Immature natural killer cell (primary cell): ENCODE data around the gene UBE2U. TPM values are rescaled to one million over a fixed set of nuclear protein-coding genes. Genes with fewer than 3 reads are reported as not detected.

Experiments
- DNase-seq, 3 donors: peaks; one replicate each; pipeline ENCODE4 v3.0.0; 2022; ENCODE audit warnings: mixed read lengths in 1 of 3
- H3K27ac Mint-ChIP-seq, 6 donors: one replicate each; pipeline ENCODE4 v1.8.0; 2020; ENCODE audit warnings: mixed read lengths in 6 of 6, mild to moderate bottlenecking in 5 of 6, inconsistent platforms in 4 of 6, moderate library complexity in 3 of 6
- H3K27me3 Mint-ChIP-seq, 3 donors: one replicate each; pipeline ENCODE4 v1.8.0; 2020 to 2021; ENCODE audit warnings: low read depth in 3 of 3, mild to moderate bottlenecking in 3 of 3, mixed read lengths in 3 of 3, moderate library complexity in 3 of 3, inconsistent platforms in 1 of 3
- H3K36me3 Mint-ChIP-seq, 3 donors: one replicate each; pipeline ENCODE4 v1.8.0; 2020; ENCODE audit warnings: mixed read lengths in 3 of 3, inconsistent platforms in 2 of 3, mild to moderate bottlenecking in 2 of 3
- H3K4me1 Mint-ChIP-seq, 2 donors: one replicate each; pipeline ENCODE4 v1.8.0; 2020; ENCODE audit warnings: inconsistent platforms in 2 of 2, mild to moderate bottlenecking in 2 of 2, mixed read lengths in 2 of 2, moderate library complexity in 1 of 2
- H3K4me3 Mint-ChIP-seq, 5 donors: one replicate each; pipeline ENCODE4 v1.8.0; 2020; ENCODE audit warnings: mild to moderate bottlenecking in 5 of 5, mixed read lengths in 5 of 5, inconsistent platforms in 3 of 5, moderate library complexity in 3 of 5
- H3K9me3 Mint-ChIP-seq, 6 donors: one replicate each; pipeline ENCODE4 v1.8.0; 2020; ENCODE audit warnings: mild to moderate bottlenecking in 6 of 6, mixed read lengths in 6 of 6, inconsistent platforms in 4 of 6, moderate library complexity in 3 of 6
- polyA plus RNA-seq, 3 donors: library from polyadenylated mRNA; unstranded; fragments of 300-500 nt; fragmentation: Illumina TruSeq; gene quantifications; one replicate each; pipeline ENCODE4 v1.2.3, GENCODE V29; 2021

Gene UBE2U
- polyA plus RNA-seq, 3 donors from 2014 or later = not detected

DNA sequence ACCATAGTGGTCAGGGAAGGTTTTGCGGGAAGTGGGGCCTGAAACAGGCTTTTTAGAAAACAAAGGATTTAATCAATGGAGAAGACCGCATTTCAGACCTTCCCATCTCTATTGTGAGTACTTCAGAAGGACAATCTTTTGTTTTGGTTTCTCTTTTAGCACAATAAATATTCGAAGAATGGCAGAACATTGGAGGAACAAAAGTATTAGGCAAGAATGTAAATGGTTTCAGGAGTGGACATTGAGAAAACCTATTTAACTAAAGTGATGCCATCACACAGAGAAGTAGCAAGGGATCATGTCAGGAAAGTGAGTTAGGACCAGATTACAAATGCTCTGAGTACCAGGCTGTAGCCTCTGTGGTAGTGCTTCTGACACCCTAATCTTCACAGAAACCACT lies 26.8 kb upstream of the UBE2U start:
- no peaks in the 10 kb centered on the region for H3K4me1 Mint-ChIP-seq
- no peak overlapping the region for H3K4me3 Mint-ChIP-seq
- H3K27ac Mint-ChIP-seq = no peak overlapping the region
- no peaks in the 10 kb centered on the region for H3K9me3 Mint-ChIP-seq
- peaks cover 0 to 4% (median 3%) of the 10 kb centered on the region in 3 donors for H3K27me3 Mint-ChIP-seq
- no peak for DNase-seq
- H3K36me3 Mint-ChIP-seq = no peaks in the 10 kb centered on the region

GRCh38 chr1:64179588-64179987 lies 23.8 kb upstream of the UBE2U start:
- peaks cover 0 to 3% (median 0%) of the 10 kb centered on the region in 6 donors for H3K9me3 Mint-ChIP-seq
- no peaks in the 10 kb centered on the region for H3K36me3 Mint-ChIP-seq
- DNase-seq = no peak

GRCh38 chr1:64182207-64182606 lies 21.2 kb upstream of the UBE2U start:
- DNase-seq = no peak
- Mint-ChIP-seq H3K9me3 (peaks cover 0 to 3% (median 0%) of the 10 kb centered on the region in 6 donors), H3K4me1 (no peaks in the 10 kb centered on the region), H3K4me3 (no peak overlapping the region), H3K27ac (no peak overlapping the region), H3K27me3 (peaks cover 0 to 5% (median 3%) of the 10 kb centered on the region in 3 donors), H3K36me3 (no peaks in the 10 kb centered on the region)

More at GRCh38 chr1:64179588-64179987, 23.8 kb upstream of the UBE2U start:
- no peak overlapping the region for H3K27ac Mint-ChIP-seq
- H3K4me3 Mint-ChIP-seq = no peak overlapping the region
- H3K27me3 Mint-ChIP-seq = peaks cover 0 to 5% (median 3%) of the 10 kb centered on the region in 3 donors
- no peaks in the 10 kb centered on the region for H3K4me1 Mint-ChIP-seq

DNA sequence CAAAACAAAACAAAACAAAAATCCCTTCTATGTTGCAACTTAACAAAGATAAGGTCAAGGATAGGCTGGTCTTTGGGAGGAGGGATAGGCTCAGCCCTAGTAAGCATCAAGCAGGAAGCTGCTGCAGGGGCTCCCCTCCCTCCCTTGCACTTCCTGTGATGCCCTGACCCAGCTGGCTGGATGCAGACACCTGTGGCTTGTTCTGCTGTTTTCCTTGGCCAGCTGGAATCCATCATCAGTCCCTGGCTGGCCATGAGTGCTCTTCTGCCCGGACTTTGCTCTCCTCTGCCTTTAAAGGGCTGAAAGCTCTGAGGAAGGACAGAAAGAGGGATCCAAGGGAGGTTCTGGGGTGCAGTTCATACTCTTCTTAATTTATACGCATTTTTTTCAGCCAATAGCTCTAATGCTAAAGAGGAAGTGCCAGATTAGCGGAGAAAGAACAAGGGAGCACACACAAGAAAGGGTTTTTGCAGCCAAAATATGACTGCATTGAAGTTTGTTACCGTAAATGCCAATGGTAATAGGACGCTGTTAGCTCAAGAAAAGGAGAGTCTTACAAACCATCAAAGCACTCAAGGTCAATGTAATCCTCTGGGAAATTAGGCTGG lies 19.9 kb upstream of the UBE2U start:
- no peak for DNase-seq
- Mint-ChIP-seq H3K27me3 (peaks cover under 1 to 5% (median 3%) of the 10 kb centered on the region in 3 donors), H3K9me3 (peaks cover 0 to 3% (median 0%) of the 10 kb centered on the region in 6 donors), H3K4me3 (no peak overlapping the region), H3K4me1 (no peaks in the 10 kb centered on the region), H3K36me3 (no peaks in the 10 kb centered on the region), H3K27ac (no peak overlapping the region)

GRCh38 chr1:64184003-64184440 lies 19.4 kb upstream of the UBE2U start:
- Mint-ChIP-seq H3K36me3 (no peaks in the 10 kb centered on the region), H3K27ac (no peak overlapping the region), H3K27me3 (peaks cover 2 to 5% (median 3%) of the 10 kb centered on the region in 3 donors), H3K4me3 (no peak overlapping the region), H3K9me3 (peaks cover 0 to 3% (median 0%) of the 10 kb centered on the region in 6 donors), H3K4me1 (no peaks in the 10 kb centered on the region)
- DNase-seq = no peak

- Mint-ChIP-seq H3K27me3 (peaks cover 2 to 5% (median 3%) of the 10 kb centered on the region in 3 donors), H3K27ac (no peak overlapping the region), H3K4me1 (no peaks in the 10 kb centered on the region), H3K9me3 (peaks cover 0 to 3% (median 0%) of the 10 kb centered on the region in 6 donors), H3K36me3 (no peaks in the 10 kb centered on the region), H3K4me3 (no peak overlapping the region)
- no peak for DNase-seq
Observed at GRCh38 chr1:64186138-64186897, 17.1 kb upstream of the UBE2U start.

- H3K9me3 Mint-ChIP-seq = peaks cover 0 to 3% (median 0%) of the 10 kb centered on the region in 6 donors
- peaks cover 2 to 5% (median 3%) of the 10 kb centered on the region in 3 donors for H3K27me3 Mint-ChIP-seq
- H3K4me1 Mint-ChIP-seq = no peaks in the 10 kb centered on the region
- no peak for DNase-seq
- no peaks in the 10 kb centered on the region for H3K36me3 Mint-ChIP-seq
- no peak overlapping the region for H3K4me3 Mint-ChIP-seq
- no peak overlapping the region for H3K27ac Mint-ChIP-seq
Observed at GRCh38 chr1:64186898-64187280, 16.5 kb upstream of the UBE2U start.

DNA sequence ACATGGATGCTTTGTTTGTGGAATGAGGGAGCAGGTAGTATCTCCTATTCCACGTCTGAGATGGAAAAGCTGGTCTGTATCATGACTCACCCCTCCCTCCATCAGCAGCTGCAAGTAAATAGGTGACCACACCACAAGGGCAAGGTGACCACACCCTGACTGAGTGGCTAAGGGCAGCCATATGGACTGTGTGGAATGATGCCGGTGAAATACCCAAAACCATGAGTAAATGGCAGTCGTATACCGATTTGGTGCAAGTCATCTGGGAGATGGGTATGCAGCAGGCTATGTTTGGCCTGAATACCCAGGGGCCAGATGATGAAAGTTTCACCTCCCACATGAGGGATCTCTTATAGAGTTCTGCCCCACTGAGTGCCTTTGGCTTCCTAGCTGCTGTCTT lies 15.8 kb upstream of the UBE2U start:
- Mint-ChIP-seq H3K9me3 (no peaks in the 10 kb centered on the region), H3K27me3 (peaks cover 2% of the 10 kb centered on the region in 3 donors), H3K36me3 (no peaks in the 10 kb centered on the region), H3K4me3 (no peak overlapping the region), H3K4me1 (no peaks in the 10 kb centered on the region), H3K27ac (no peak overlapping the region)
- DNase-seq = no peak

- no peak for DNase-seq
- Mint-ChIP-seq H3K27ac (no peak overlapping the region), H3K9me3 (no peaks in the 10 kb centered on the region), H3K4me3 (no peak overlapping the region), H3K27me3 (peaks cover 0 to 2% (median 0%) of the 10 kb centered on the region in 3 donors), H3K4me1 (no peaks in the 10 kb centered on the region), H3K36me3 (no peaks in the 10 kb centered on the region)
Observed at GRCh38 chr1:64192290-64192689, 11.1 kb upstream of the UBE2U start.

- no peak for DNase-seq
- no peaks in the 10 kb centered on the region for H3K36me3 Mint-ChIP-seq
- peaks cover 0 to 2% (median 2%) of the 10 kb centered on the region in 3 donors for H3K27me3 Mint-ChIP-seq
- H3K27ac Mint-ChIP-seq = no peak overlapping the region
- H3K4me1 Mint-ChIP-seq = no peaks in the 10 kb centered on the region
- no peaks in the 10 kb centered on the region for H3K9me3 Mint-ChIP-seq
- no peak overlapping the region for H3K4me3 Mint-ChIP-seq
Observed at GRCh38 chr1:64194168-64195080, 9.0 kb upstream of the UBE2U start.

GRCh38 chr1:64195081-64195395 lies 8.4 kb upstream of the UBE2U start:
- Mint-ChIP-seq H3K4me3 (no peak overlapping the region), H3K9me3 (no peaks in the 10 kb centered on the region), H3K27me3 (peaks cover 0 to 2% (median 2%) of the 10 kb centered on the region in 3 donors), H3K27ac (no peak overlapping the region), H3K36me3 (no peaks in the 10 kb centered on the region), H3K4me1 (no peaks in the 10 kb centered on the region)
- no peak for DNase-seq

- no peaks in the 10 kb centered on the region for H3K9me3 Mint-ChIP-seq
- peaks cover 0 to 2% (median 2%) of the 10 kb centered on the region in 3 donors for H3K27me3 Mint-ChIP-seq
- no peak overlapping the region for H3K4me3 Mint-ChIP-seq
- no peaks in the 10 kb centered on the region for H3K4me1 Mint-ChIP-seq
- no peak for DNase-seq
- no peaks in the 10 kb centered on the region for H3K36me3 Mint-ChIP-seq
- H3K27ac Mint-ChIP-seq = no peak overlapping the region
Observed at GRCh38 chr1:64196074-64196870, 7.2 kb upstream of the UBE2U start.

DNA sequence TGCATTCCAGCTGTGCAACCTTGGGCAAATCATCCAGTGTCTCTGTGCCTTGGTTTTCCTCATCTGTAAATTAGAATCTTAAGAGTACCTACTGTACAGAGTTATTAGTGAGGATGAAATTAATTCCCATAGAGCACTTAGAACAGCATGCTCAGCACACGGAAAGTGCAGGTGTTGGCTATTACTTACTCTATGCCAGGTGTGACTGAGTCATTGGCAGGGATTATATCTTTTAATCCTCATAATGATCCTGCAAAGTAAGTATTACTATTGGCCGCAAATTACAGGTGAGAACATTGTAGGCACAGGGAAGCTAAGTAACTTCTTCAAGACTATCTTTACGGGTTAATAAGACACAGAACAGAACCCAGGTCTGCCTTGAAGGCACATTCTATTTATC lies 6.3 kb upstream of the UBE2U start:
- Mint-ChIP-seq H3K4me1 (no peaks in the 10 kb centered on the region), H3K9me3 (no peaks in the 10 kb centered on the region), H3K27ac (no peak overlapping the region), H3K4me3 (no peak overlapping the region), H3K36me3 (no peaks in the 10 kb centered on the region), H3K27me3 (peaks cover 0 to 2% (median 2%) of the 10 kb centered on the region in 3 donors)
- no peak for DNase-seq
